ENCODE measurements around the gene RXRG. TPM values are rescaled to one million over a fixed set of nuclear protein-coding genes. Genes with fewer than 3 reads are reported as not detected.

RXRG gene
- total and polyA plus RNA-seq, 2 of the 8 experiments (the other 6 are each of a cell fraction or from before 2014, with no cell fraction given): not detected

GRCh38 chr1:165463978-165464377, 19.1 kb upstream of the RXRG start (continued):
- no peak for TF ChIP-seq CHD7 (IDR thresholded peaks at IDR 0.05; ENCODE audit: insufficient replicate concordance, low read length)
- no peak for TF ChIP-seq EP300 (IDR thresholded peaks at IDR 0.05; ENCODE audit: borderline replicate concordance in 1 of 2, low read depth in 2 of 2, low read length in 2 of 2)
- no peak for TF ChIP-seq SAP30 (IDR thresholded peaks at IDR 0.05; ENCODE audit: insufficient read depth, insufficient replicate concordance, low read length)
- TF ChIP-seq ASH2L (IDR thresholded peaks at IDR 0.05; ENCODE audit: low read length): no peak
- TF ChIP-seq TCF12 (IDR thresholded peaks at IDR 0.05; ENCODE audit: low read depth, low read length): no peak
- TF ChIP-seq PHF8 (conservative IDR thresholded peaks at IDR 0.05; ENCODE audit: low read depth, low read length): no peak
- TF ChIP-seq YY1 (IDR thresholded peaks at IDR 0.05; ENCODE audit: low read depth, low read length): no peak
- no peak for TF ChIP-seq CTBP2 (IDR thresholded peaks at IDR 0.05; ENCODE audit: borderline replicate concordance, insufficient read depth, insufficient read length, low read length)
- TF ChIP-seq HDAC2 (IDR thresholded peaks at IDR 0.05; ENCODE audit: borderline replicate concordance in 1 of 2, low read depth in 2 of 2, low read length in 2 of 2): no peak
